GM21576 (cell line): ENCODE results near the gene ZBTB7C.

Source experiments
- ATAC-seq: cut with Tn5 transposase; IDR thresholded peaks from one replicate; pipeline ENCODE4 v1.9.1; 2021; ENCODE audit warnings: mild to moderate bottlenecking, moderate library complexity; ENCODE audit not compliant: unreplicated experiment

The ZBTB7C gene

GRCh38 chr18:48200631-48201336, 208.4 kb downstream of the ZBTB7C start:
- no peak for ATAC-seq

GRCh38 chr18:48199399-48199798, 209.8 kb downstream of the ZBTB7C start:
- no peak for ATAC-seq

- no peak for ATAC-seq
These were observed 211.4 kb downstream of the ZBTB7C start for GRCh38 chr18:48197819-48198218.

- ATAC-seq: no peak
These were observed 213.4 kb downstream of the ZBTB7C start for GRCh38 chr18:48195787-48196186.

- no peak for ATAC-seq
These were observed 214.5 kb downstream of the ZBTB7C start for GRCh38 chr18:48194591-48195181.

GRCh38 chr18:48193521-48194492, 215.4 kb downstream of the ZBTB7C start:
- ATAC-seq: no peak

GRCh38 chr18:48192542-48192941, 216.6 kb downstream of the ZBTB7C start:
- no peak for ATAC-seq

GRCh38 chr18:48191494-48191893, 217.7 kb downstream of the ZBTB7C start:
- no peak for ATAC-seq

- no peak for ATAC-seq
These were observed 218.2 kb downstream of the ZBTB7C start for GRCh38 chr18:48190994-48191393.

- no peak for ATAC-seq
These were observed 220.6 kb downstream of the ZBTB7C start for GRCh38 chr18:48188609-48189008.

GRCh38 chr18:48186861-48187260, 222.3 kb downstream of the ZBTB7C start:
- ATAC-seq: no peak

- ATAC-seq: no peak
These were observed 222.9 kb downstream of the ZBTB7C start for GRCh38 chr18:48186131-48186766.

- no peak for ATAC-seq
These were observed 225.1 kb downstream of the ZBTB7C start for GRCh38 chr18:48184118-48184517.

- ATAC-seq: no peak
These were observed 225.6 kb downstream of the ZBTB7C start for GRCh38 chr18:48183613-48184012.

GRCh38 chr18:48182779-48183178, 226.4 kb downstream of the ZBTB7C start:
- ATAC-seq: no peak

GRCh38 chr18:48181857-48182256, 227.3 kb downstream of the ZBTB7C start:
- no peak for ATAC-seq

- no peak for ATAC-seq
These were observed 227.9 kb downstream of the ZBTB7C start for GRCh38 chr18:48181087-48181823.

- no peak for ATAC-seq
These were observed 229.5 kb downstream of the ZBTB7C start for GRCh38 chr18:48179666-48180065.

- no peak for ATAC-seq
These were observed 230.2 kb downstream of the ZBTB7C start for GRCh38 chr18:48179001-48179400.

GRCh38 chr18:48176909-48177308, 232.3 kb downstream of the ZBTB7C start:
- no peak for ATAC-seq
